GM21423 (cell line): Measurements from ENCODE around the gene MFRP.
"Not testable (repeated sequence)": the region's sequence is repeated elsewhere in the genome, so short reads cannot be mapped to it uniquely, and the experiment has no call there.

ENCODE experiments used
- ATAC-seq: cut with Tn5 transposase; IDR thresholded peaks from one replicate; pipeline ENCODE4 v1.9.1; 2021; ENCODE audit warnings: mild to moderate bottlenecking, moderate library complexity; ENCODE audit not compliant: unreplicated experiment

Gene MFRP

DNA sequence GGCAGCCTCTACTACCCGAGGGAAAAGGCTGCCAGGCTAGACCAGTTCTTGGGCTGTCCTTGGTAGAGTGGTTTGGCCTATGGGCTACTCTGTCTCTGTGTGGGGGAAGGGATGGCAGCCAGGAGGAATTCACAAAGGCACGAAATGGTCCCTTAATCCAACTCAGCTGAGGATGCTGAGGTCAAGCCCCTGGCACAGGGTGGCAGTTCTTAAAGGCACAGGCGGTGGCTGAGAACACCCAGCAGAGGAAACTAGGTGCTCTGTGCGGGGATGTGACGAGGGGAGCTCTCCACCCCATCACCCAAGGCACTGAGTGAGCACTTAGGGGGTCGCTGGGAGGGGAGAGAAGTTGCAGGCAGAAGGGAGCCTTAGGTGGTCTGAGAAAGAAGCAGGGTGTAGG lies at the start of gene MFRP:
Gene MFRP, minus strand, starts transcription at position 101 of the 400 bp plus-strand sequence. CDS start 192 bp downstream, outside the sequence.
- ATAC-seq, result no peak

- ATAC-seq, result no peak
These were observed 44.8 kb upstream of the MFRP start for GRCh38 chr11:119391275-119391674.

DNA sequence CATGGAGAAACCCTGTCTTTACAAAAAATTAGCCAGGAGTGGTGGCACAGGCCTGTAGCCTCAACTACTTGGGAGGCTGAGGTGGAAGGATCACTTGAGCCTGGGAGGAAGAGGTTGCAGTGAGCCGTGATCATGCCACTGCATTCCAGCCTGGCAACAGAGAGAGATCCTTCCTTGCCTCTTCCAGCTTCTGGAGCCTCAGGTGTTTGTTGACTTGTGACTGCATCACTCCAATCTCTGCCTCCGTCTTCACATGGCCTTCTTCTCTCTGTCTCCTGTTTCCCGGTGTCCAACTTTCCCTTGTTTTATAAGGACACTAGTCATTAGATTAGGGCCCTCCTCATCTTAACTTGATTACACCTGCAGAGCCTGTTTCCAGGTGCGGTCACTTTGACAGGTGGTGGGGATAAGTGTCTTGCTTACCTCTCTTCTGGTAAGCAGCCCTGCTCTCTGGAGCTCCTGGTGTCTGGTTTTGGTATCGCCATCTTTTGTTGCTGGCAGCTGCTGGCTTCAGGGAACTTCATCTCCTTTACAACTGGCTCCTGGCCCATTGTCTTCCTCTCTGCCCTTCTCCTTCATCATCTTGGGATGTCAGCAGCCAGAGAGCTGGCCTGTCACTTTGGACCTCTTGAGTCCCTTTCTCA lies 43.2 kb upstream of the MFRP start:
- no peak for ATAC-seq

GRCh38 chr11:119388103-119388502 lies 41.6 kb upstream of the MFRP start:
- ATAC-seq, result no peak

- ATAC-seq, result no peak
These were observed 37.8 kb upstream of the MFRP start for GRCh38 chr11:119384332-119384731.

DNA sequence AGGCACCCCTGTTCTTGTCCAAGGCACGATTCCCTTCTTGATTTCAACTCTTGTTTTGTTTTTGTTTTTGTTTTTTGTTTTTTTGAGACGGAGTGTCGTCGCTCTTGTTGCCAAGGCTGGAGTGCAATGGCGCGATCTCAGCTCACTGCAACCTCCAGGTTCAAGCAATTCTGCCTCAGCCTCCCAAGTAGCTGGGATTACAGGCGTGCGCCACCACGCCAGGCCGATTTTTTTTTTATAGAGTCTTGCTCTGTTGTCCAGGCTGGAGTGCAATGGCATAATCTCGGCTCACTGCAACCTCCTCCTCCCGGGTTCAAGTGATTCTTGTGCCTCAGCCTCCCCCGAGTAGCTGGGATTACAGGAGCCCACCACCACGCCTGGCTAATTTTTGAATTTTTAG lies 36.0 kb upstream of the MFRP start:
- ATAC-seq, result not testable (repeated sequence)

- ATAC-seq, result no peak
These were observed 35.6 kb upstream of the MFRP start for GRCh38 chr11:119382101-119382500.

- peak; percentile 96 for ATAC-seq
These were observed 34.9 kb upstream of the MFRP start, which contains the start of gene USP2 for GRCh38 chr11:119381181-119381988. Gene USP2, minus strand, starts transcription at chr11:119381690. Its CDS starts 8,210 bp downstream, at chr11:119373480.

DNA sequence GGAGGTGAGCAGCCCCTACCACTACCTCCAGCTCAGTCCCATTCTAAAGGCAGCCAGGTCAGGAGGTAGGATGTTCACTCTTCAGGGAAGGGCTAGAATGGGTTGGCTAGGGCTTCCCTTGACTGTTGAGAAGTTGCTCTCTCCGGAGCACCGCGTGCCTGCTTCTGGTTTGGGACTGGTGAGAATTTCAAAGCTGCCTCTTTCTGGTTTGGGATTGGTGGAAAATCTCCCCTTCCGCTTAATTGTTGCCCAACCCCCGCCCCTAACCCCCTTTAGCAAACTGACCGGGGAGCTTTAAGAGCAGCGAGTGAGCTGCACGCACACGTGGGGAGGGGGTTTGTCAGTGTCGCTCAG lies 34.3 kb upstream of the MFRP start:
- no peak for ATAC-seq

GRCh38 chr11:119380160-119380826 lies 33.8 kb upstream of the MFRP start:
- no peak for ATAC-seq

DNA sequence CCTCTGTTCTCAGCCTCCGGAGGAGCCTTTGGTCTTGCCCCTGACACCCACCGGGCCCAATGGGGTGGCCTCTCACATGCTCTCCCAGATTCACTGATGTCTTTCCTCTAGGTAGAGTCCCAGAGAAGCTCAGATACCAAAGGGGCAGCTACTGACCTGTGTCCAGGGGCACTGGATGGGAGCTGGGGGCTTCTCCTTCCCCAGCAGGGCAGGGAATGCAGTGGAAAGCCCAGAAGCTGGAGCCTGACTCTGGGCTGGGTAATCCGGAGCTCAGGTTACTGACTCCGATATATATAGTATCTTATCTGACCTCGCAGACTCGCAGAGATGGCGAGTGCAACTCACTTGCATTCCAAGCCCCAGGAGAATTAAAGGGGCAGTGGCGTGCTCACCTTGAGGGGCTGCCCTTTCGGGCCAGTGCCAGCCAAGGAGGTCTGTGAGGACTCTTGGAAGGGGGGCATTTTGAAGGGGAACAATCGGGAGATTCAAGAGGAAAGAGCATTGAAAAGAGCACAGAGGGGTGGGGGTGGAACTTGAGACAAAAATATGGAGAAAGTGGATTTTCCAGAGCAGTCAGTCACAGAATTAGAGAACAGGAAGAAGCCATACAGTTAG lies 32.5 kb upstream of the MFRP start:
- no peak for ATAC-seq

- ATAC-seq, result no peak
These were observed 31.6 kb upstream of the MFRP start for GRCh38 chr11:119377961-119378667.

GRCh38 chr11:119377112-119377901 lies 30.8 kb upstream of the MFRP start:
- ATAC-seq, result no peak

DNA sequence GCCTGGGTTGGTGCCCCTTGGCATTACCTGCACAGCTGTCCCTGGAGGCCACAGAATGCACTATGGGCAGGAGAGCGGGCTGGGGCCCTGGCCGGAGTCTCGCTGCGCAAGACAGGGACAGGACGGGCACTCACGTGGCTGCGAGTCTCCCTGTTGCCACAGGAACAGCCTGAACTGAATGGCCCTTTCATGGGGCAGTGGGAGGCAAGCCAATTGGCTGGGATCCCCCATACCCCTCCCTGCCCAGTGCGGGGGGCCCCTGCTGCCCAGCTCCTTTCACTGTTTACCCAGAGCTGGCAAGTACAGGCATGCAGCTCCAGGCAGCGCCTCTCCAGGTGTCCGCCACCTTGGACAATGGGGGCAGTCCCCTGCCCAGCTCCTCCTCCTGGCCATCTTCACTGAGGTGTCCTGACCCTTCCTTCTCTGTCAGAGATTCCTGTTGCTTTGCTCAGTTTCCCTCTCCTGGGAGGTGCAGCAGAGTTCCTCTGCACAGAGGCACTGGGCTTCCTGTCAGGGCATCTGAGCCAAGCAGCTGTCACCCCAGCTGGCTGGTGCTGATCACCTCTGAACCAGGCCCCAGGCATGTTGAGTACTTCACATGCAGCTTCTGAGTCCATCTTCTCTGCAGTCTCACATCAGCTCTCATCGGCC lies 29.8 kb upstream of the MFRP start:
- no peak for ATAC-seq

DNA sequence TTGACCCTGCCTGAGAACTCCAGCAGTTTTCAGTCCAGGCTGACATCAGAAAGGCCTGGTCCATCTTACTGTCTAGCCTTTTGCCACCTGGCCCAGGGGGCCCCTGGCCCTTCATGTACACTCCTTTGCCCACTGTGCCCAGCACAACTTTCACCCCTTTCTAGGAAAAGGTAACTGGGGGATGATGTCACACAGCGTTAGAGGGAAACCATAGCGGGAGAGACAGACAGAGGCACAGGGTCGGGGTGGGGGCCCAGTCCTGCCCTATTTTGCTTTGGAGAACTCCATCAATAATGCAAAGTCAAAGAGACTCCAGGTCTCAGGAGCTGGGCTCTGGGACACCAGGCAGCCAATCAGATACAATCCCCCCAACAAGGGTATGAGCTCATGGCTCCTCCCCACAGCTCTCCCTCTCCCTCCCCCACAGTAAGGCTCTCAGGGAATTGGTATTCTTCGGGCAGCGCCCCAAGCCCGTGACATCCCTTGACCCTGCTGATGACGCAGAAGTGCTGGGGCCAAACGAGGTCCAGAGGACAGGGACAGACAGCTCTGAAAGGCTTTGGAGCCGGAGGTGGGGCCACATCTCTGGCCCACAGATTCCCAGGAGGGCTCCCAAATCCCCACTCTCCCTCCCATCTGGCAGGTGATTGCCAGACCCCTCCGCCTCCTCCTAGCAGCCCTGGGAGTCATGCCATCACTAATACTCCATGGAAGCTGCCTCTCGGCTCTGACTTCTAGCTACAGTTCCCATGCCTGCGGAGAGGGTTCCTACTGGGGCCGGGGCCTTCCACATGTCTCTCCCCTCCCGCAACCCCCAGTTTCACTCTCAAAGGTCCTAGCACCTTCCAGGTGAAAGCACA lies 29.1 kb upstream of the MFRP start:
- no peak for ATAC-seq

DNA sequence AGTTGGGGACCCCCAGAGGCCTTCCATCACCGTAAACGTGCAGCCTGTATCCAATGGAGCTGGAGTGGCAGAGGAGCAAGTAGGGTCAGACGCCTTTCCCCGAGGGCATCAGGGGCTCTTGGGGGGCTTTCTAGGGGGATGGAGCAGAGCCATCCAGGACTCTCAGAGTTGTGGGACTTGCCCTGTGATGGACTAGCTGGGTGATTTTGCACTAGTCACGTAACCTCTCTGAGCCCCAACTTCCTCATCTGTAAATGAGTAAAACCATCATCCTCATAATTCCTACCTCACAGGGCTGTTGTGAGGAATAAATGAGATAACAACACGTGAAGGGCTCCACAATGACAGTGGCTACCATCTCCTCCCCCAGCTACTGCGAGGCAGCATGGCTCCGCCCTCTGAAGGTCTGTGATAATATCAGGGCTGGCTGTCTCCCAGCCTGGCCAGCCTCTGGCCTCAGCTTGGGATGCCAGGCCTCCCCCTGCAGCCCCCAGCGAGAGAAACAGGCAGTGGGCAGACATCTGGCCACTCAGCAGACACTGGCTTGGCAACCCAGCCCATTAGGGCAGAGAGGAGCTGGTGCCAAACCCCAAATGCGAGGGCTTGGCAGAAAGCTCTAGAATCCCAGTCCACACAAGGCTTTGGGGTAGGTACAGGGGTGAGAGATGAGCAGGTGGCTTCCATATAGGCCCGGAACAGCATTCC lies 28.3 kb upstream of the MFRP start:
- ATAC-seq, result no peak

DNA sequence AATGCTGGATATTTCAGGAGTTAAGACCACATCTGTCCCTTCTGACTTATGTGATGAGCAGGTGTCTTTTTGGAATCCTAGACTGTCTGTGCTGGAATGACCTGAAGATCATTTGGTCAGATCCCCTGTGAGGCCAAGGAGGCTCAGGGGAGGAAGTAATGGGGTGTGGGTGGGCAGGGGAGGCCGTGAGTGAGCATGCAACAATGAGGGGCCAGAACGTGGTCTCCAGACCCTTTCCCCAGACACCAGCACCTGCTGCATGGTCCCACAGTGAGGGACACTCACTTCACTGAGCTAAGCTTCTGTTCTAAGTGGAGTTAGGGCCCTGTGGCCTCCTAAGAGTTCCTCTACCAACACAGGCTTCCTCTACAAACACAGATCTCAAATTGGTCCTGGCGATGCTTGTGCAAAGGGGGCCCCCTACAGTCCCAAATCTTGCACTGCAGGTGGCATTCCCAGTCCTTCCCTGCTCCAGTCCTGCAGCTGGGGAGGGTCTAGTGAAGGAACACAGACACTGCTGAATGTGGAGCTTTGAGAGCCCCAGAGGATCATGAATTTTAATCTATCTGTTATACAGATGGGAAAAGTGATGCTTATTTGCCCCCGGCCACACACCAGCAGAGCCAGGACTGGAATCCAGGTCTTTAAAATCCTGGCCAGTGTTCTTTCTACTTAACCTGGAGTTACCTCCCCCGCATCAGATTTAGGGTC lies 27.6 kb upstream of the MFRP start:
- no peak for ATAC-seq
